Fibroblast of skin of right biceps (primary cell): Measurements from ENCODE around the gene ZNF319.
"Not testable (repeated sequence)": the region's sequence is repeated elsewhere in the genome, so short reads cannot be mapped to it uniquely, and the experiment has no call there.

Source experiments
- DNase-seq: peaks from one replicate; pipeline ENCODE4 v3.0.0-alpha.2; 2013

ZNF319 gene

GRCh38 chr16:58020628-58021521, 20.4 kb upstream of the ZNF319 start:
- DNase-seq, result peak; percentile 16

- DNase-seq, result no peak
Observed at GRCh38 chr16:58019866-58020538, 19.5 kb upstream of the ZNF319 start.

GRCh38 chr16:58018803-58019202, 18.3 kb upstream of the ZNF319 start:
- no peak for DNase-seq

GRCh38 chr16:58016840-58017446, 16.5 kb upstream of the ZNF319 start:
- DNase-seq, result no peak

GRCh38 chr16:58013201-58013956, 12.9 kb upstream of the ZNF319 start:
- DNase-seq, result no peak

GRCh38 chr16:58012481-58012880, 12.0 kb upstream of the ZNF319 start:
- DNase-seq, result no peak

- DNase-seq, result peak; percentile 79
Observed at GRCh38 chr16:58011652-58012051, 11.2 kb upstream of the ZNF319 start.

GRCh38 chr16:58010886-58011285, 10.4 kb upstream of the ZNF319 start:
- DNase-seq, result peak; percentile 8

- no peak for DNase-seq
Observed at GRCh38 chr16:58009856-58010416, 9.5 kb upstream of the ZNF319 start.

- not testable (repeated sequence) for DNase-seq
Observed at GRCh38 chr16:58004736-58005135, 4.3 kb upstream of the ZNF319 start.

GRCh38 chr16:58002936-58003335, 2.5 kb upstream of the ZNF319 start:
- no peak for DNase-seq

- DNase-seq, result no peak
Observed at GRCh38 chr16:58002416-58002800, 1.9 kb upstream of the ZNF319 start.

GRCh38 chr16:58001781-58002415, 1.4 kb upstream of the ZNF319 start:
- DNase-seq, result no peak

- peak; percentile 81 for DNase-seq
Observed at GRCh38 chr16:58000706-58001676, 519 bp upstream of the ZNF319 start, which contains the start of gene USB1. USB1 (plus strand) TSS chr16:58001407; CDS start chr16:58001484, 77 bp downstream.

- DNase-seq, result peak; percentile 37
Observed at GRCh38 chr16:57999366-57999970, 1.0 kb downstream of the ZNF319 start.

- DNase-seq, result no peak
Observed at GRCh38 chr16:57998992-57999365, 1.5 kb downstream of the ZNF319 start.

- DNase-seq, result no peak
Observed at GRCh38 chr16:57998486-57998885, 2.0 kb downstream of the ZNF319 start.

GRCh38 chr16:57997528-57998265, 2.8 kb downstream of the ZNF319 start:
- DNase-seq, result no peak

GRCh38 chr16:57997176-57997527, 3.3 kb downstream of the ZNF319 start:
- DNase-seq, result no peak
